Stimulated activated CD4-positive, alpha-beta T cell treated with anti-CD3 and anti-CD28 coated beads, Interleukin-2, amount 100 ng/mL, for 4 hours (primary cell): ENCODE measurements around the gene MLPH.

Experiments
- DNase-seq: peaks from one replicate; pipeline ENCODE4 v3.0.0-alpha.2; 2020; ENCODE audit warnings: low read depth

Gene MLPH

GRCh38 chr2:237546040-237546875 lies 59.2 kb downstream of the MLPH start:
- DNase-seq = no peak

- no peak for DNase-seq
Measured at GRCh38 chr2:237546876-237547395, 59.9 kb downstream of the MLPH start.

GRCh38 chr2:237547841-237548416 lies 60.9 kb downstream of the MLPH start:
- no peak for DNase-seq

GRCh38 chr2:237549216-237549615 lies 62.2 kb downstream of the MLPH start:
- DNase-seq = no peak

- DNase-seq = no peak
Measured at GRCh38 chr2:237549643-237550415, 62.8 kb downstream of the MLPH start.

- DNase-seq = no peak
Measured at GRCh38 chr2:237551071-237551574, 64.1 kb downstream of the MLPH start.

- DNase-seq = no peak
Measured at GRCh38 chr2:237552908-237553307, 65.9 kb downstream of the MLPH start.

- no peak for DNase-seq
Measured at GRCh38 chr2:237553948-237554347, 66.9 kb downstream of the MLPH start.

- no peak for DNase-seq
Measured at GRCh38 chr2:237555560-237555959, 68.5 kb downstream of the MLPH start.

- peak; percentile 41 for DNase-seq
Measured at GRCh38 chr2:237556773-237557632, 70.0 kb downstream of the MLPH start.

- DNase-seq = no peak
Measured at GRCh38 chr2:237557633-237558015, 70.6 kb downstream of the MLPH start.

GRCh38 chr2:237558961-237559641 lies 72.0 kb downstream of the MLPH start:
- no peak for DNase-seq

GRCh38 chr2:237561221-237561620 lies 74.2 kb downstream of the MLPH start:
- no peak for DNase-seq

GRCh38 chr2:237563816-237564215 lies 76.8 kb downstream of the MLPH start:
- DNase-seq = no peak

- no peak for DNase-seq
Measured at GRCh38 chr2:237564526-237565131, 77.6 kb downstream of the MLPH start.

GRCh38 chr2:237565974-237566373 lies 78.9 kb downstream of the MLPH start:
- no peak for DNase-seq

GRCh38 chr2:237566401-237567235 lies 79.6 kb downstream of the MLPH start, which contains the start of gene PRLH:
PRLH (plus strand) TSS chr2:237566574; CDS start chr2:237566574, 0 bp downstream.
- DNase-seq = no peak

- no peak for DNase-seq
Measured at GRCh38 chr2:237567276-237568029, 80.4 kb downstream of the MLPH start.
